Measurements from ENCODE around the gene USP6NL. TPM values are rescaled to one million over a fixed set of nuclear protein-coding genes. Genes with fewer than 3 reads are reported as not detected.

USP6NL gene
- total RNA-seq, 1 donor from 2014 or later, result 13.3 TPM

GRCh38 chr10:11612021-11613001 lies 861 bp upstream of the USP6NL start:
- Mint-ChIP-seq H3K4me1 (ENCODE audit: low read depth, unreplicated experiment) (peaks cover 4% of the 10 kb centered on the region), H3K27ac (ENCODE audit: unreplicated experiment) (peak overlapping the region; percentile 48), H3K27me3 (ENCODE audit: unreplicated experiment) (no peaks in the 10 kb centered on the region), H3K9me3 (ENCODE audit: unreplicated experiment) (peaks cover 2% of the 10 kb centered on the region), H3K4me3 (ENCODE audit: unreplicated experiment) (peak overlapping the region; percentile 84), H3K36me3 (ENCODE audit: unreplicated experiment) (no peaks in the 10 kb centered on the region)
- no peak for TF ChIP-seq CTCF (IDR thresholded peaks at IDR 0.05; ENCODE audit: partially characterized antibody, unreplicated experiment)
- no peak for DNase-seq

- H3K4me3 Mint-ChIP-seq (ENCODE audit: unreplicated experiment), result peak overlapping the region; percentile 84
- no peak for DNase-seq
These were observed 613 bp downstream of the USP6NL start for GRCh38 chr10:11610826-11611247.

GRCh38 chr10:11610166-11610825 lies 1.2 kb downstream of the USP6NL start:
- DNase-seq, result no peak
- TF ChIP-seq CTCF (IDR thresholded peaks at IDR 0.05; ENCODE audit: partially characterized antibody, unreplicated experiment), result no peak
- no peaks in the 10 kb centered on the region for H3K27me3 Mint-ChIP-seq (ENCODE audit: unreplicated experiment)
- peaks cover 4% of the 10 kb centered on the region for H3K4me1 Mint-ChIP-seq (ENCODE audit: low read depth, unreplicated experiment)
- no peaks in the 10 kb centered on the region for H3K36me3 Mint-ChIP-seq (ENCODE audit: unreplicated experiment)
- H3K4me3 Mint-ChIP-seq (ENCODE audit: unreplicated experiment), result peak overlapping the region; percentile 84
- H3K9me3 Mint-ChIP-seq (ENCODE audit: unreplicated experiment), result peaks cover 2% of the 10 kb centered on the region
- peak overlapping the region; percentile 28 for H3K27ac Mint-ChIP-seq (ENCODE audit: unreplicated experiment)

More at GRCh38 chr10:11610826-11611247, 613 bp downstream of the USP6NL start:
- Mint-ChIP-seq H3K27ac (ENCODE audit: unreplicated experiment) (peak overlapping the region; percentile 28), H3K9me3 (ENCODE audit: unreplicated experiment) (peaks cover 2% of the 10 kb centered on the region), H3K27me3 (ENCODE audit: unreplicated experiment) (no peaks in the 10 kb centered on the region), H3K36me3 (ENCODE audit: unreplicated experiment) (no peaks in the 10 kb centered on the region), H3K4me1 (ENCODE audit: low read depth, unreplicated experiment) (peaks cover 4% of the 10 kb centered on the region)
- no peak for TF ChIP-seq CTCF (IDR thresholded peaks at IDR 0.05; ENCODE audit: partially characterized antibody, unreplicated experiment)

- Mint-ChIP-seq H3K4me3 (ENCODE audit: unreplicated experiment) (no peak overlapping the region), H3K9me3 (ENCODE audit: unreplicated experiment) (peaks cover 2% of the 10 kb centered on the region), H3K36me3 (ENCODE audit: unreplicated experiment) (no peaks in the 10 kb centered on the region), H3K27me3 (ENCODE audit: unreplicated experiment) (no peaks in the 10 kb centered on the region), H3K27ac (ENCODE audit: unreplicated experiment) (peak overlapping the region; percentile 12), H3K4me1 (ENCODE audit: low read depth, unreplicated experiment) (peaks cover 4% of the 10 kb centered on the region)
- no peak for DNase-seq
- no peak for TF ChIP-seq CTCF (IDR thresholded peaks at IDR 0.05; ENCODE audit: partially characterized antibody, unreplicated experiment)
These were observed 1.9 kb downstream of the USP6NL start for GRCh38 chr10:11609492-11610093.

All from glutamatergic neuron (in vitro differentiated cells).